SK-MEL-5 (cell line): ENCODE measurements around the gene NMRAL1. TPM values are rescaled to one million over a fixed set of nuclear protein-coding genes. Genes with fewer than 3 reads are reported as not detected.

ENCODE experiments used
- DNase-seq: peaks from one replicate; pipeline ENCODE4 v3.0.0-alpha.2; 2016; ENCODE audit warnings: low read depth, low spot score
- in situ Hi-C: cut with HindIII; loops from 2 replicates; pipeline ENCODE4 v1.10.0; 2016; ENCODE audit warnings: low sequenced_read_pairs, high pct_unique_total_duplicates, low pct_unique_long_range_greater_than_20kb
- small RNA-seq, 2 experiments: library from RNA; depleted of rRNA; stranded (forward); fragments of <200 nt; gene quantifications; one replicate each; pipeline ENCODE3, GENCODE V24; 2014
- total RNA-seq: library from RNA; depleted of rRNA; stranded (reverse); fragments of >200 nt; shearing (Covaris generic); gene quantifications from 2 replicates; pipeline ENCODE4 v1.2.3, GENCODE V29; 2014; rRNA removed

The NMRAL1 gene
- total RNA-seq, 1 experiment from 2014 or later = 34.5 TPM

DNA sequence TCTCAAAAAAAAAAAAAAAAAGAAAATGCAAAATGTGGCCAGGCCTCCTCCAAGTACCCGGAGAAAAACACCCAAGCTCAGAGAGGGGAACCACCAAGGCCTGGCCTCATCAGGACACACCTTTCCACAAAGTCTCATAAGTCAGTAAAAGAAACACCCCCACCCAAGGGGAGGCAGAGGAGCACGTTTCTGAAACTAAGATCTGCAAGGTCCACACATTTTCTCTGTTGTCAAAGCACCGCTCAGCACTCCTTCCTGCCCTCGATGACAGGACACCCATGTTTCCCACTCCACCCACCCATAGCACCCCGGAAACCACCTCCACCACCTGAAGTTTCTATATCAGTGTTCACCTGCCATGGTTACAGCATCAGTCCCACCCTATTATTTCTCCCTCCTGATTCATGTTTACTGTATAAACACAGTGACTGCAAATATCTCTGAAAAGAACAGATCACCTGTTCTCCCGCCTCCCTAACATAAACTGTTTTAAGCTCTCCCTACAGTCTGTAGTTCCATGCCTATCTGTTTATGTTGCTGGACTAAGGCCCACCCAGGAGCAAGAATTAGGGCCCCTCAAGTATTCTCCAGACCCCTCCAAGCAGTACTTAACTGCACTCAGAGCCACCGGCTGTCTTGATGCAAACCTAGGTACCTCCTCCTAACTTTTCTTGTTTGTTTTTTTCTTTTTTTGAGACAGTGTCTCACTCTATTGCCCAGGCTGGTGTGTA, 60.1 kb downstream of the NMRAL1 start:
- in situ Hi-C loops = no loop called here
- DNase-seq = no peak

DNA sequence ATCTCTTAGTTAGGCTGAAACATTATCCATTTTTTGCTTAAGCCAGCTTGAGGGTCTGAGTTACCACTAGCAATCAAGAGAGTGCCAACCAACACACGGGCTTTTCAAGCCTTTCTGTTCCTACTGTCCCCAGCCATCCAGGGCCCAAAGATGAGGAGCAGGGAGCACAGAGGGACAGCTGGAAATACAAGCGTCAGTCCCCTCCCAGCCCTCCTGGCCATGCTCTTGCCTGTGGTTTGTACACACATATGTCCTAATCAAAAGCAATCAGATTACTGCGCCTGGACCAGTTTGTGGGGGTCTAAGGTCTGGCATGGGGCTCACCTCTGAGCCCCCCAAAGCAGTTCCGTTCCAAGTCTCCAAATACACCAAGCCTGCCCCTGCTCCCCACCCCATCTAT, 61.6 kb downstream of the NMRAL1 start:
- in situ Hi-C loops = no loop called here
- no peak for DNase-seq

DNA sequence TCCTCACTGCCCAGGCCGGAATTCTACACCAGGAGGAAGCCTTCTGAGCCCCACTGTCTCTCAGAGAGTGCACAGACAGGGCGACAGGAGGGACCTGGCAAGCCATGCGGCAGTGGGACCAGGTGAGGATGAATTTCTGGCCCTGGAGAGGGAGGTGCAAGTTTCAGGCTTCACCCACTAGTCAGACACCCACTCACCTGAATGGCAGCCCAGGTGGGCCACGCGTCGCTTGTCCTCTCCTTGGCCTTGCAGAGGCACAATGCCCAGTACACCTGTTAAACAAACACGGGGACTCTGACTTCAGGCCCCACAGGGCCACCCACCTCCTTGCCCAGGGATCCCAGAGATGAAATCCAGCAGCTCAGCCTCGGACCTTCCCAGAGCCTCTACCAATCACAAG, 62.3 kb downstream of the NMRAL1 start:
- in situ Hi-C loops = no loop called here
- DNase-seq = no peak

Small RNA genes within 50 kb of the gene (small RNA-seq; reads per million reads assigned to genes)
- 0 reads per million in 2 experiments for gene AC012676.2

Other genes with a start within 250 kb of the NMRAL1 start
- not detected in 2 replicates for gene SRL, start 232.5 kb downstream of the NMRAL1 start, total RNA-seq
- gene TFAP4, start 201.6 kb downstream of the NMRAL1 start, total RNA-seq = 14.8 and 20.5 TPM in 2 replicates
- gene GLIS2, start 158.6 kb downstream of the NMRAL1 start, total RNA-seq = 0.18 TPM in 1 of 2 replicates, not detected in the other
- gene PAM16, start 123.3 kb downstream of the NMRAL1 start, total RNA-seq = 49.8 and 57.1 TPM in 2 replicates
- 0.03 and 0.35 TPM in 2 replicates for gene VASN, start 102.8 kb downstream of the NMRAL1 start, total RNA-seq
- gene CORO7, start 58.0 kb downstream of the NMRAL1 start, total RNA-seq = 17.4 and 21.1 TPM in 2 replicates
- 93.2 and 102 TPM in 2 replicates for gene DNAJA3, start 48.8 kb downstream of the NMRAL1 start, total RNA-seq
- 65.7 and 68.0 TPM in 2 replicates for gene HMOX2, start 1.8 kb upstream of the NMRAL1 start, total RNA-seq
- gene CDIP1, start 64.1 kb upstream of the NMRAL1 start, total RNA-seq = 8.7 and 9.4 TPM in 2 replicates
- gene C16orf96, start 81.7 kb upstream of the NMRAL1 start, total RNA-seq = not detected in 2 replicates
- gene UBALD1, start 140.3 kb upstream of the NMRAL1 start, total RNA-seq = 13.1 and 14.5 TPM in 2 replicates
- gene MGRN1, start 150.2 kb upstream of the NMRAL1 start, total RNA-seq = 11.3 and 13.3 TPM in 2 replicates
- 27.6 and 28.8 TPM in 2 replicates for gene NUDT16L1, start 218.9 kb upstream of the NMRAL1 start, total RNA-seq